GM19324 (cell line): Measurements from ENCODE around the gene CLBA1.
"Not testable (repeated sequence)": the region's sequence is repeated elsewhere in the genome, so short reads cannot be mapped to it uniquely, and the experiment has no call there.

Source experiments
- ATAC-seq: cut with Tn5 transposase; IDR thresholded peaks from one replicate; pipeline ENCODE4 v1.9.1; 2021; ENCODE audit warnings: mild to moderate bottlenecking, moderate library complexity; ENCODE audit not compliant: unreplicated experiment, low FRiP score

Gene CLBA1

GRCh38 chr14:104985675-104986486 is at the start of gene CLBA1:
CLBA1 (plus strand) TSS chr14:104985788; CDS start chr14:104986432, 644 bp downstream.
- peak; percentile 92 for ATAC-seq

DNA sequence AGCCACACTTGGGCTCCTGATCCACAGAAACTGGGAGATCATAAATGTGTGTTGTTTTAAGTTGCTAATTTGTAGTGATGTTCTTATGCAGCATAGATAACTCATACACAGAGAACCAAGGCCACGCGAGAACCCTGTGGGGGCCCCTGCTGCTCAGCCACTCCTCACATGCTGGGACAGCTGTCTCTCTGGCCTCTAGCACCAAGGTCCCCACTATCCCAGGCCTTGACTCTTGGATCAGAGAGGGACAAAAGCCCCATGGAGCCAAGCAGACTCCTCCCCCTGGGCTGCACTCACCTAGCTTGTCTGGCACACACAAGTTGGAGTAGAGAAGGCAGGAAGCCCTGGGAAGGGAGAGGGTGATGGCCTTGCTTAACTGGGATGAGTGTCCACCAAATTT is 49.6 kb upstream of the CLBA1 start:
- ATAC-seq, result no peak

DNA sequence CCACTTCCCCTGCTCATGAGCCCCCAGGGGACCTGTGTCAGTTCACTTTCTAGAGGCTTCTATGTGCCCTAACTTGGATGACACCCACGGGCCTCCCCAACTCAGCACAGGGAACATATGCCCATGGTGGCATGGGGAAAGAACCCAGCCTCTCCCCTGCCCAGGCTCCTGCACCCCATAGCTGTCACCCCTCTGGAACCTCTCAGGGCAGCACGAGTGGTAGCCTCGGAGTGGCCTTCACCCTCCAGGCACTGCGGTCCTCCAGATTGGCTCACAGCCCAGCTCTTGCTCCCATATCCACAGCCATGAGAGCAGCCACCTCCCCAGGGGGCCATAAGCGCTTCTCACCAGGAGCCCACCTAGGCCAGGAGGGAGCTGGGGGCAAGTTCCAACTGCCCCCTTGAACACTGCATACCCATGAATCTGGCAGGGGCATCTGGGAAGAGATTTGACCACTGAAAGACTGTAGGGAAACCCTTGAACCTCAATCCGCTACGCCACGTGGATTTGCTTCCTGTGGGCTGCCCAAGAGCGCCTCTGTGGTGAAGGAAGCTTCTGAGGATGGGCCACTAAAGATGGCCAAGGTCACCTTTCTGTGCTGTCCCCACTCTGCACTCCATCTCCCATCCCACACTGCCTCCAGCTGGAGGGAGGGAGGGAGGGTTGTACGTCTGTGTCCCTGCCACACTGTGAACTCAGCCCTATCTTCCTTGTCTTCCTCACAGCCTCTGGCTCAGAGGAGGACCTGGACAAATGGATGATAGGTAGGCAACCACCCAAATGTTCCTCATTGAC is 49.0 kb upstream of the CLBA1 start:
- no peak for ATAC-seq

DNA sequence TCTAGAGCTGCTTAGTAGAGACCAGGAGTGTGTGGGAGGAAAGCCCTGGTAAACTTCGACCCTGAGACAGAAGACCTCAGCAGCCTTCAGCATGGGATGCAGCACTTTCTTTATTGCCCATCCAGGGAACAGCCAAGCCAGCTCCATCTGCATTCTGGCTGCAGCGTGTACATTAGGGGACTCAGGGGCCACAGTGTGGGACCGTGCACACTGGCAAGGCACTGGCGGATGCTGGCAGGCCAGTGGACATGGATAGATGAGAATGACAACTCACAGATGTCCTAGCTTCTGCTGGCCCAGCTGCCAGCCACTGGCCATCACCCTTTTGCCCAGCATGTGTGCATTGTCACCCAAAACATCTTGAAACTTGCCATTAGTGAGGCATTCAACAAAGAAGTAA is 48.4 kb upstream of the CLBA1 start:
- ATAC-seq, result no peak

DNA sequence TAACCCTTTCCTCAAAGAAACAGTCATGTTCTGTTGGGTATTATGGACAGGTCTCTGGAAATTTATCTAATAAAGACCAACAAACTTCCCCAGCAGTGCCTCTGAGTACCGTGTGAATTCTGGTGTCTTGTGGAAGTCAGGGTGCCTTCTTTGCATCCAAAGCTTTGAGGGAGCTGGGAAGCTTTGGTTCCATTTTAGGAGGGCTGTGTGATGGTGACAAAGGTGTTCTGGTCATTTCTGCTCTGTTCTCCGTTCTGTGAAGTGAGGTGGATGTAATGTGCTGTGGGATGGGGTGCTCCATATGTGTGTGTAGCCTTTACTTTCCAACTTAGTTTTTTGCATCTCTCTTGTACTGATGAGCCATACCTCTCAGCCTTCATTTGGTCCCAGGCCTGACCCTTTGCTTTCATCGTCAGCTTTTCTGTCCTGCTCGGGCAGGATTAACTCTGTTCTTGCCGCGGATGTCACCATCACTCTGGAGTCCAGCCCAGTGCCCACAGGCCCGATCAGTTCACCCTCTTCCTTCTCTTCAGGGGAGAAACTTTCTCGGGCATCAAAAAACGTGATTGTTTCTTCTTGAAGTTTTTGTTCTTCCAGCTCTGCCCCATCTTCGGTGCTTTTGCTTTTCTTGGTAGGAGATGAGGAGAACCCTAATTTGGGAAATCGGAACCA is 47.8 kb upstream of the CLBA1 start:
- ATAC-seq, result no peak

GRCh38 chr14:104938436-104938835 is 47.2 kb upstream of the CLBA1 start:
- no peak for ATAC-seq

DNA sequence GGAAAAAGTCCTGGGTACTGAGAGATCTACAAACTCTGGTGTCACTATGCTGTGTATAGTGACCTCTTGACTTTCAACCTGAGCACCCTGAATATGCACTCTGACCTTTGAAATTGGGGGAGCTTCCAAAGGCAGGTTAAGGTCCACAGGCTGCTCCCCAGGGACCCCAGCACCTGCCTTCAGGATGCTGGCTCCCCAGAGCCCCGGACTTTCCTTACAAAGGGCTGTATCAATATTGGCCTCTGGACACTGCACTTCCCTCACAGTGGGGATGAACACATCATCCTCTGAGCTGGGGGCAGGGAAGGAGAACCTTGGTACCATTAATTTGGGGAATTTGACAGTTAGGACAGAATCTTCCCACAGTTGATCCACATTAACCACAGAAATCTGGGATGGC is 46.6 kb upstream of the CLBA1 start:
- no peak for ATAC-seq

DNA sequence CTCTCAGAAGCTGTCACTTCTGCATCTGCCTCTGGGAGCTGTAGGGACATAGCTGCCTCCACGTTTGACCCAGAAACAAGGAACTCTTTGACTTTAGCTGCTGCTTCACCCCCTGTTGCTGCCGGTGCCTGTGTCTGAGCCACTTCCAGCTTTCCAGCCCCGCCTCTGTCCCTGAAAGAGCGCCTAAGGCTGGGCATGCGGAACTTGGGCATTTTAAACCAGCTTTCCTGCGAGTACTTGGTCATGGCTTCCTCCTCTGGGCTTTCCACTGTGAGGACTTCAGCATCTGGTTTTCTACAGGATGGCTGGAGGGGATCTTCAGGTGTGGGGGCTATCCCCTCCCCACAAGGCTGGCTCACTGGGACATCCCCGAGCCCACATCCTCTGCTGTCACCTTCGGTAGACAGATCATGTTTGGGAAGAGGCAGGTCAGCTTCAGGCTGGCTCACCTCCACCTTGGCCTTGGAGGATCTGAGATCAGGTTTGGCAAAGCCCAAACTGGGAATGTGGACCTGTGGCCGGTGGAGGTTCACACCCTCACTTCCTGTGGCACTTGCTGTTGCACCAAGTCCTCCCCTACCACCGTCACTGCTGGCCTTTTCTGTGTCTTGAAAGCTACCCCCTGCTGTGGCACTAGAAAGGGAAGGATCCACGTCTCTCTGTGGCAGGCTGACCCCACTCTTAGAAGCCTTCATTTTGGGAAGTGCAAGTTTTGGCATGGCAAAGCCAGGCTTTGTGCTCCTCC is 45.8 kb upstream of the CLBA1 start:
- ATAC-seq, result no peak

DNA sequence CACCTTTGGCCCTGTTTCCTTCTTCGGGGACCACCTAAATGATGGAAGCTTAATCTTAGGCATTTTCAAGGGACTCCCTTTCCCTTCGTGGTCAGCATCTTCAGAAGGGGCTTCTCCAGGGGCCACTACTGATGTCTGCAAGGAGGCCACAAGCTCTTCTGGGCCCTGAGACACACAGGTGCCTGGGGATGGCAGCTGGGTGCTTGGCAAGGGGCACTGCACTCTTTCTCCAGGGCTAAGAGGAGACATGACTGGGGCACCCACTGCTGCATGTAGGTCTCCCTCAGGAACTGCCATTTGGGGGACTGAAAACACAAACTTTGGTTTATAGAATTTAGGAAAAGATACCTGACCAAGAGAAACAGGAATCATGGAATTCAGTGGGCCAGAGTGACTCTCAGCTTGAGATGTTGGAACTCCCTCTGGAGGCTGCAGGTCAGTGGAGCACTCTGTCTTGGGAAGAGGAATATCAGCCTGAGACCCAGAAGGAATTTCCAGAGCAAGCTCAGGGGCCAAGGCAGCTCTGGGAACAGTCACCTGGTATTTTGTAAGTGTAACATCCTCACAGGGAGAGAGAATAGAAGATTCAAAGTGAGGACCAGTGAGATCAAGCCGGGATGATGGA is 45.0 kb upstream of the CLBA1 start:
- no peak for ATAC-seq

DNA sequence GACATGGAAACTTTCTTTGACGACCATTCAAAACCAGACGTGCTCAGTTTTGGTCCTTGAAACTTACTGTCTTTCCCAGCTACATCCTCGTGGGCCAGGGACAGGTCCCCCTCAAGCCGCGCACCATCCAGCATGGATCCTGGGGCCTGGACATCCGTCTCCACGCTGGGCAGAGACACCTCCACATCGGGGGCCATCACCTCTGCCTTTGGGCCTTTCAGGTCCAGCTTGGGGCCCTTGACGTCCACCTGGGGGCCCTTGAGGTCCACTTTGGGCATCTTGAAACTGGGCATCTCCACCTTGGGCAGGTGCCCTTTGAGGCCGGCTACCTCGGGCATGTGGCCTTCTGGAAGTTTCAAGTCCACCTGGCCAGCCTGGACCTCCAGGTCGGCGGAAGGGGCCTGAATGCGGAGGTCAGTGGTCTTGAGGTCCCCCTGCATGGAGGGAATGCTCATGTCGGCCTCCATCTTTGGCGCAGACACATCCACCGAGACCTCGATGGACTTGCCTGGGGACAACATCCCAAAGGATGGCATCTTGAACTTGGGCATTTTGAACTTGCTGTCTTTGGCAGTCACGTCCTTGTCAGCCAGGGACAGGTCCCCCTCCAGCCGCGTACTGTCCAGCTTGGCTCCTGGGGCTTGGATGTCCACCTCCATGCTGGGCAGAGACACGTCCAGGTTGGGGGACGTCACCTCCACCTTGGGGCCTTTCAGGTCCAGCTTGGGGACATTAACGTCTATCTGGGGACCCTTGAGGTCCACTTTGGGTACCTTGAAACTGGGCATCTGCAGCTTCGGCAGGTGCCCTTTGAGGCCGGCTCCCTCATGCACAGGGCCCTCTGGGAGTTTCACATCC is 43.9 kb upstream of the CLBA1 start:
- ATAC-seq, result no peak

- ATAC-seq, result no peak
Measured at GRCh38 chr14:104942586-104942985, 43.0 kb upstream of the CLBA1 start.

DNA sequence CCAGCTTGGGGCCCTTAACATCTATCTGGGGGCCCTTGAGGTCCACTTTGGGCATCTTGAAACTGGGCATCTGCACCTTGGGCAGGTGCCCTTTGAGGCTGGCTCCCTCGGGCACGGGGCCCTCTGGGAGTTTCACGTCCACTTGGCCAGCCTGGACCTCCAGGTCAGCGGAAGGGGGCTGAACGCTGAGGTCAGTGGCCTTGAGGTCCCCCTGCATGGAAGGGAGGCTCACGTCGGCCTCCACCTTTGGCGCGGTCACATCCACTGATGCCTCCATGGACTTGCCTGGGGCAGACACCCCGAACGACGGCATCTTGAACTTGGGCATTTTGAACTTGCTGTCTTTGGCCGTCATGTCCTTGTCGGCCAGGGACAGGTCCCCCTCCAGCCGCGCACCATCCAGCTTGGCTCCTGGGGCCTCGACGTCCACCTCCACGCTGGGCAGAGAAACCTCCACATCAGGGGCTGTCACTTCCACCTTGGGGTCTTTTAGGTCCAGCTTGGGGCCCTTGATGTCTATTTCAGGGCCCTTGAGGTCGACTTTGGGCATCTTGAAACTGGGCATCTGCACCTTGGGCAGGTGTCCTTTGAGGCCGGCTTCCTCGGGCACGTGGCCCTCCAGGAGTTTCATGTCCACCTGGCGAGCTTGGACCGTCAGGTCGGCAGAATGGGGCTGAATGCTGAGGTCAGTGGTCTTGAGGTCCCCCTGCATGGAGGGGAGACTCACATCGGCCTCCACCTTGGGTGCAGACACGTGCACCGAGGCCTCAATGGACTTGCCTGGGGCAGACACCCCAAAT is 42.2 kb upstream of the CLBA1 start:
- not testable (repeated sequence) for ATAC-seq

- ATAC-seq, result not testable (repeated sequence)
Measured at GRCh38 chr14:104944016-104944308, 41.6 kb upstream of the CLBA1 start.

GRCh38 chr14:104944436-104945205 is 41.0 kb upstream of the CLBA1 start:
- ATAC-seq, result not testable (repeated sequence)

GRCh38 chr14:104945266-104945665 is 40.3 kb upstream of the CLBA1 start:
- ATAC-seq, result not testable (repeated sequence)

DNA sequence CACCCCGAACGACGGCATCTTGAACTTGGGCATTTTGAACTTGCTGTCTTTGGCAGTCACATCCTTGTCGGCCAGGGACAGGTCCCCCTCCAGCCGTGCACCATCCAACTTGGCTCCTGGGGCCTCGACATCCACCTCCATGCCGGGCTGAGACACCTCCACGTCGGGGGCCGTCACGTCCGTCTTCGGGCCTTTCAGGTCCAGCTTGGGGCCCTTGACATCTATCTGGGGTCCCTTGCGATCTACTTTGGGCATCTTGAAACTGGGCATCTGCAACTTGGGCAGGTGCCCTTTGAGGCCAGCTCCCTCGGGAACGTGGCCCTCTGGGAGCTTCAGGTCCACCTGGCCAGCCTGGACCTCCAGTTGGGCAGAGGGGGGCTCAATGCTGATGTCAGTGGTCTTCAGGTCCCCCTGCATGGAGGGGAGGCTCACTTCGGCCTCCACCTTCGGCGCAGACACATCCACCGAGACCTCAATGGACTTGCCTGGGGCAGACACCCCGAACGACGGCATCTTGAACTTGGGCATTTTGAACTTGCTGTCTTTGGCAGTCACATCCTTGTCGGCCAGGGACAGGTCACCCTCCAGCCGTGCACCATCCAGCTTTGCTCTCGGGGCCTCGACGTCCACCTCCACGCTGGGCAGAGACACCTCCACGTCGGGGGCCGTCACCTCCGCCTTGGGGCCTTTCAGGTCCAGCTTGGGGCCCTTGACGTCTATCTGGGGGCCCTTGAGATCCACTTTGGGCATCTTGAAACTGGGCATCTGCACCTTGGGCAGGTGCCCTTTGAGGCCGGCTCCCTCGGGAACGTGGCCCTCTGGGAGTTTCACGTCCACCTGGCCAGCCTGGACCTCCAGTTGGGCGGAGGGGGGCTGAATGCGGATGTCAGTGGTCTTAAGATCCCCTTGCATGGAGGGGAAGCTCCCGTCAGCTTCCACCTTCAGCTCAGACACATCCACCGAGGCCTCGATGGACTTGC is 39.3 kb upstream of the CLBA1 start:
- ATAC-seq, result not testable (repeated sequence)

DNA sequence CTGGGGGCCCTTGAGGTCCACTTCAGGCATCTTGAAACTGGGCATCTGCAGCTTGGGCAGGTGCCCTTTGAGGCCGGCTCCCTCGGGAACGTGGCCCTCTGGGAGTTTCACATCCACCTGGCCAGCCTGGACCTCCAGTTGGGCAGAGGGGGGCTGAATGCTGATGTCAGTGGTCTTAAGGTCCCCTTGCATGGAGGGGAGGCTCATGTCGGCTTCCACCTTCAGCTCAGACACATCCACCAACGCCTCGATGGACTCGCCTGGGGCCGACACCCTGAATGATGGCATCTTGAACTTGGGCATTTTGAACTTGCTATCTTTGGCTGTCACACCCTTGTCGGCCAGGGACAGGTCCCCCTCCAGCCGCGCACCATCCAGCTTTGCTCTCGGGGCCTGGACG is 38.4 kb upstream of the CLBA1 start:
- not testable (repeated sequence) for ATAC-seq
